Measurements from ENCODE around the gene MSX1. TPM values are rescaled to one million over a fixed set of nuclear protein-coding genes. Genes with fewer than 3 reads are reported as not detected.
A peak's percentile ranks its signal among the peaks of the same experiment; 100 is the strongest.
"Not testable (repeated sequence)": the region's sequence is repeated elsewhere in the genome, so short reads cannot be mapped to it uniquely, and the experiment has no call there.

MSX1 gene
- not detected for polyA plus RNA-seq (ENCODE audit: low read depth in 6 of 6)

DNA sequence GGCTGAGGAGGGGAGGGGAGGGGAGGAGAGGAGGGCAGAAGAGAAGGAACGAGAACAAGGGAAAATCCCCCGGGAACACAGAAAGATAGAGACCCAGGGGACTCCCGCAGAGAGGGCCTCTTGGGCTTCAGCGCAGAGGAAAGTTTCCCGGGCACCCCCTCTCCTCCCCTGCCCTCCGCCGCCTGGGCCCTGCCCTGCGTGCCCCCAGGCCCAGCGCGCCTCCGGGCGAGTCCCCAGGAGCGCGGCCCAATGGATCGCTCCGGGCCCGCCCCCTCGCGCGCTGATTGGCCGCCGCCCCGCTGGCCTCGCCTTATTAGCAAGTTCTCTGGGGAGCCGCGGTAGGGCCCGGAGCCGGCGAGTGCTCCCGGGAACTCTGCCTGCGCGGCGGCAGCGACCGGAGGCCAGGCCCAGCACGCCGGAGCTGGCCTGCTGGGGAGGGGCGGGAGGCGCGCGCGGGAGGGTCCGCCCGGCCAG, at the start of gene MSX1:
TSS of gene MSX1 (plus strand) at position 341 of the 474 bp plus-strand sequence. CDS start 235 bp downstream, outside the sequence.
- no peak for DNase-seq

DNA sequence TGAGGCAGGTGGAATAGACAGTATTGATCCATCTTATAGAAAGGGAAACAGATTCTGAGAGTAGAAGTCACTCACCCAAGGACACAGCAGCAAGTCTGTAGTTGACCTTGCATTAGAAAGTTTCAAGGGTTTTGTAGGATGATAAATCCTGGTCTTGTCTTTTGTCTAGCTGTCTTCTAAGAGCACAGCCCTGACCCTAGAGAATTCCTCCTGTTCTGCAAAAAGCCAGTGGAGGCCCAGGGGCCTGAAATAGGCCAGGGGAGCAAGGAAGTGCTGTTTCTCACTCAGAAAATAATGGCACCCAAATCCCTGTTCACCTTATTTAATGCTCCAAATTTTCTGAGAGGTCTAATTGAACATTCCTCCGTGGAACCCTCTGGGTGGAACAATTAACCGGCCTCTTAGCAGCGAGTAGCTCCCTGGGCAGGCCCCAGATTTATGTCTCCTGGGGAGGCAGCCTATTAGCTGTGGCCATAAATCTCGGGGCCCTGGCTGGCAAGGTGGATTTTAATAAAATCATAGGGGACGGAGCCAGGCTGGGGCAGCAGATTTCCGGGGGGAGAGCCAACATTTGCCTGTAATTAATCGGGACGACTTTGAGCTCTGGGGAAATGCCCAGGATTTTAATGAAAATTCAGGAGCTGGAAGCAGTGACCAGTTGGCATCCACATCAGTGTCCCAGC, 49.2 kb upstream of the MSX1 start:
- peaks cover 10 to 22% (median 13%) of the 10 kb centered on the region in 3 donors for H3K27me3 Mint-ChIP-seq
- no peak overlapping the region for H3K27ac Mint-ChIP-seq
- H3K36me3 Mint-ChIP-seq, result peaks cover 11 to 14% of the 10 kb centered on the region in 2 donors
- H3K4me1 Mint-ChIP-seq, result peaks cover 3 to 12% (median 8%) of the 10 kb centered on the region in 3 donors
- H3K9me3 Mint-ChIP-seq, result peaks cover 3 to 45% (median 12%) of the 10 kb centered on the region in 7 donors
- H3K4me3 Mint-ChIP-seq, result no peak overlapping the region
- ATAC-seq (ENCODE audit: low read depth in 2 of 2) (no peak), DNase-seq (no peak)

More for the DNA sequence above, at the start of gene MSX1:
- Mint-ChIP-seq H3K27me3 (peaks cover 57 to 78% (median 62%) of the 10 kb centered on the region in 3 donors), H3K9me3 (peaks cover 4 to 49% (median 17%) of the 10 kb centered on the region in 7 donors), H3K4me3 (peak within 1 kb of the TSS; percentile 80 to 94 (median 88)), H3K27ac (peak within 1 kb of the TSS in 5 of 6 donors; percentile 76 to 94 (median 90)), H3K4me1 (peaks cover 26 to 45% (median 38%) of the 10 kb centered on the region in 3 donors), H3K36me3 (peaks cover 0 to 21% of the 10 kb centered on the region in 2 donors)
- ATAC-seq (ENCODE audit: low read depth in 2 of 2), result peak; percentile 59 to 66

DNA sequence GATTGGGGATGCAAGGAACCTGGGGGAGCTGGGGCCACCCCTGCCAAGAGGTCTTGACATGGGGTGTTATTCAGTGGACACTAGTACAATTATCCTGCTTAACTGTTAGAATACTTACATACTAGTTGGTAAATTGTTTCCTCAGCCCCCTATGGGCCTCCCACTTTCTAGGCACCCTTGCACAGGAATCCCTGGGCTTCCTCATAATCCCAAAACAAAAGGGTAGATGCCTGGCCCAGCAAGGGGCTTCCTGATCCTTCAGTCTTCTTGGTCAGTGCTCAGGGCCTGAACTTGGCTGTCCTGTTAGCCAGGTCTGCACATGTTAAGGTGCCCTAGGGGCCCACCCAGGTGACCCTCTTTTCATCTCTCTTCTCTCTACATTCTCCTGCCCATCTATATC, 48.7 kb upstream of the MSX1 start:
- no peak overlapping the region for H3K4me3 Mint-ChIP-seq
- H3K9me3 Mint-ChIP-seq, result peaks cover 5 to 50% (median 15%) of the 10 kb centered on the region in 7 donors
- peaks cover 0 to 12% (median 8%) of the 10 kb centered on the region in 3 donors for H3K4me1 Mint-ChIP-seq
- ATAC-seq (ENCODE audit: low read depth in 2 of 2) (no peak), DNase-seq (no peak)
- peaks cover 10 to 22% (median 13%) of the 10 kb centered on the region in 3 donors for H3K27me3 Mint-ChIP-seq
- H3K36me3 Mint-ChIP-seq, result peaks cover 11 to 14% of the 10 kb centered on the region in 2 donors
- no peak overlapping the region for H3K27ac Mint-ChIP-seq

DNA sequence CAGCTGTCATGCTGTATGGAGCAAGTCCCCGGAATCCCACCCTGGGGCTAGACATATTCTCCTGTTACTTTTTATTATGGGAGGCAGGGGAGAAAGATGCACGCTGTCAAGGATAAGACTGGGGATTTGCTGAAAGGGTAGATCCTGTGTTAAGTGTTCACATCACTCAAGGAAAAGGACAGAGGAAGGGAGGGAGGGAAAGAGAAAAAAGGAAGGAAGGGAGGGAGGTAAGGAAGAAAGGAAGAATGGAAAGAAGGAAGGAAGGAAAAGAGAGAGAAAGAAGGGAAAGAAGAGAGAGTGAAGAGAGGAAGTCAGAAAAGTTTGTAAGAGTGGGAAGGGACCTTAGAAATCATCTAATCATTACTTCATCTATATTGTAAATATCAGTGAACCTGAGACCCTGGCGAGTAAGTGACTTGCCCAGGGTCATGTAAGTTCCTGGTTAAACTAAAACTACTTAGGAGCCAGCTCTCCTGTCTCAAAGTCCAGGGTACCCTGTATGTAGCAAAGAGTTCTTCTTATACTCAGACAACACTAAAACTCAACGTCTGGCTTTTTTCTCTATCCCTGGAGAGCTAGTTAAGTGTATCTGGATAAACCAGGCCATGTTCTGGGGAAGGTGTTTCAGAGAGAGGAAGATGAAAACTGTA, 47.2 kb upstream of the MSX1 start:
- no peak for ATAC-seq (ENCODE audit: low read depth in 2 of 2)
- Mint-ChIP-seq H3K36me3 (peaks cover 11 to 20% of the 10 kb centered on the region in 2 donors), H3K9me3 (peaks cover 7 to 65% (median 28%) of the 10 kb centered on the region in 7 donors), H3K27ac (no peak overlapping the region), H3K4me3 (no peak overlapping the region), H3K4me1 (peaks cover 0 to 12% (median 8%) of the 10 kb centered on the region in 3 donors), H3K27me3 (peaks cover 10 to 22% (median 13%) of the 10 kb centered on the region in 3 donors)
- no peak for DNase-seq

DNA sequence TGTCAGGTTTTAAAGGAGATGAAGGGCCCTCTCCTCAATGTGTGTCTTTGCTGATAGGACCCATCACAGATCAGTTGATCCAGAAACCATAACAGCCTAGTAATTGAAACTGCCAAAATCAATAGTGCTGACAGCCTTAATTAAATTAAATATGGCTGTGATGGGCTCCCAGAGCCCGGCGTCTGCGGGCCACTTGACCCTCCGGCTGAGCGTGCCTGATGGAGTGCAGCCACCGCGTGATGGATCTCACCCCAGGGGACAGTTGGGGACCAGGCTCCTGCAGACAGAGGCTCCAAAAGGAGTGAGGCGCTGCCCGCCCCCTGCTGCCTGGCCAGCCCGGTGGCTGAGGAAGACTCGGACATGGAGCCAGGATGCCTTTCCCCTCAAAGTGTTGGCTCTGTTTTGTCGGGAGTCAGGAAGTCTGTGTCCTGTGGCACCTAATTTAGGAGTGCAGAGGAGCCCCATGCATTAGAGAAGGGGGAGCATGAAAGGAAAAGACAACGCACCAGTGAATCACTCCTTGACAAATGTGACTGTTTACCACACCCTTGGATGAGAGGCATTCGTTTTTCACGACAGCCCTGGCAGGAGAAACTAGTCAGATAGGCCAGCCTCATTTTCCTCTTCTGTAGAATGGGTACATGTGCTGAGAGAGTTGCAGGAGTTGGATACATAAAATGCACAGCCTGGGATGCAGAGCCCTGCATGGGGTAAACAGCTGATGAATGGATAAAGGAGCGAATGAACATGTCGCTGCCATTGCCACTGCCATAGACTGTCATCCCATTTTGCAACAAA, 40.9 kb upstream of the MSX1 start:
- H3K9me3 Mint-ChIP-seq, result peaks cover 13 to 59% (median 32%) of the 10 kb centered on the region in 7 donors
- peaks cover 4 to 11% (median 8%) of the 10 kb centered on the region in 3 donors for H3K27me3 Mint-ChIP-seq
- H3K4me1 Mint-ChIP-seq, result peaks cover 0 to 7% (median 5%) of the 10 kb centered on the region in 3 donors

DNA sequence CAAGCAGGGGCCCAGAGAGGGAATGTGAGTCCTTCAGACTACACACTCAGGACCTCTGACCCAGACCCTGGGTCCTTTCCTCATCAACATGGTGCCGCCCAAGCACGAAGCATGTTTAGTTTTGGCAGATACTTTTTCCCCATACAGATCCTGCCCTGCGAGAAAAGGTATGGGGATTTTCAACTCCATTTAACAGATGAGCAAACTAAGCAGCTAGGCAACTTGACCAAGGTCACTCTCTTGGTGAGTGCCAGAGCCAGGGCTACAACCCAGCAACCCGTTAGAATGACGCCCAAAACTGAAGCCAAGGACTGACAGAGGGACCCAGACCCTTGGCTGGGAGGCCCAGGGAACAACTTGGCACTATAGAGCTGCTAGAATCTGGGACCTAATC, 40.3 kb upstream of the MSX1 start:
- Mint-ChIP-seq H3K36me3 (peaks cover 10 to 18% of the 10 kb centered on the region in 2 donors), H3K9me3 (peaks cover 13 to 55% (median 34%) of the 10 kb centered on the region in 7 donors), H3K27me3 (peaks cover 4 to 8% (median 7%) of the 10 kb centered on the region in 3 donors), H3K27ac (no peak overlapping the region), H3K4me1 (peaks cover 0 to under 1% (median 0%) of the 10 kb centered on the region in 3 donors), H3K4me3 (no peak overlapping the region)
- DNase-seq, result no peak
- ATAC-seq (ENCODE audit: low read depth in 2 of 2), result no peak

More for the DNA sequence above, 40.9 kb upstream of the MSX1 start:
- Mint-ChIP-seq H3K27ac (no peak overlapping the region), H3K36me3 (peaks cover 10 to 18% of the 10 kb centered on the region in 2 donors), H3K4me3 (no peak overlapping the region)
- ATAC-seq (ENCODE audit: low read depth in 2 of 2) (no peak), DNase-seq (no peak)

DNA sequence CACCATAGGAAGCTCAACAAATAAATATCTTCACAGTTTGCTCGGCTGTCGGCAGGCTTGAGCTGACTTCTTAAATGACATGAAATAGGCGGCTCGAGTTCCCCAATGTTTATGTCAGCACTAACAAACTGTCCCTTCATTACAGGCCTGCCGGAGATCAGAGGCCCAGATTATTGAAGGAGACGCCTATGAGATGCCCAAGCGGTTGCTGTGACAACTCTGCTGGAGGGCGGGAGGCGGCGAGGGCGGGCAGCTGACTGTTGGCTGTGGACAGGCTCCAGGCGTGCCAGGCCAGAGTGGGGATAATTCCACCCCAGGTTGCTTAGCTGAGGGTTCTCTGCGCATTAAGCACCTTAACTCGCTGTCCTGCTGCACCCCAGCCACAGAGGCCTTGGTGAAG, 39.2 kb upstream of the MSX1 start:
- no peak for ATAC-seq (ENCODE audit: low read depth in 2 of 2)
- H3K9me3 Mint-ChIP-seq, result peaks cover 20 to 58% (median 37%) of the 10 kb centered on the region in 7 donors
- DNase-seq, result no peak
- no peak overlapping the region for H3K27ac Mint-ChIP-seq
- H3K4me1 Mint-ChIP-seq, result no peaks in the 10 kb centered on the region
- H3K36me3 Mint-ChIP-seq, result peaks cover 15 to 25% of the 10 kb centered on the region in 2 donors
- peaks cover 4 to 16% (median 8%) of the 10 kb centered on the region in 3 donors for H3K27me3 Mint-ChIP-seq
- H3K4me3 Mint-ChIP-seq, result no peak overlapping the region

DNA sequence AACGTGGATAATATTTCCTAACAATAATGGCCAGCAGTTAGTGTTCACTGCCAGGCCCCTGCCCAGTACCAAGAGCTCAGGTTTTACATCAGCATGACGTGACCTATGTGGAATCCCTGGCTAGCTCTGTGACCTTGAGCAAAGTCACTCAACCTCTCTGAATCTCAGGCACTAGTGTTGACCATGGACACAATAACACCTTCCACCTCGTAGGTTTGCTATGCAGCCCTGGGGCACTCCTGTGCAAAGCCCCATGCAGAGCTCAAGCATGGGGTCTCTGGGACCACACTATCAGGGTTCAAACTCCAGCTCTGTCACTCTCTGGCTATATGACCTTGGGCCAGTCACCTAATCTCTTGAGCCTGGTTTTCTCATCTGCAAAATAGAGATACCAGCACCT, 38.7 kb upstream of the MSX1 start:
- H3K4me1 Mint-ChIP-seq, result no peaks in the 10 kb centered on the region
- peaks cover 15 to 29% of the 10 kb centered on the region in 2 donors for H3K36me3 Mint-ChIP-seq
- H3K27me3 Mint-ChIP-seq, result peaks cover 5 to 19% (median 8%) of the 10 kb centered on the region in 3 donors
- peaks cover 20 to 58% (median 38%) of the 10 kb centered on the region in 7 donors for H3K9me3 Mint-ChIP-seq
- DNase-seq (no peak), ATAC-seq (ENCODE audit: low read depth in 2 of 2) (no peak)
- no peak overlapping the region for H3K27ac Mint-ChIP-seq
- H3K4me3 Mint-ChIP-seq, result no peak overlapping the region

DNA sequence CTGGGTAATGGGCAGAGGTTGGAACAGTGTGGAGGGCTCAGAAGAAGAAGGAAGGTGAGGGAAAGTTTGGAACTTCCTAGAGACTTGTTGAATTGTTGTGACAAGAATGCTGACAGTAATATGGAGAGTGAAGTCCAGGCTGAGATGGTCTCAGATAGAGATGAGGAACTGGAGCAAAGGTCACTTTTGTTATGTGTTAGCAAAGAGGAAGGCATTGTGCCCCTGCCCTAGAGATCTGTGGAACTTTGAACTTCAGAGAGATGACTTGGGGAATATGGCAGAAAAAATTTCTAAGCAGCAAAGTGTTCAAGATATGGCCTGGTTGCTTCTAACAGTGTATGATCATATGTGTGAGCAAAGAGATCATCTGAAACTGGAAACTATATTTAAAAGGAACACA, 37.9 kb upstream of the MSX1 start:
- H3K36me3 Mint-ChIP-seq, result peaks cover 15 to 35% of the 10 kb centered on the region in 2 donors
- peaks cover 8 to 24% (median 10%) of the 10 kb centered on the region in 3 donors for H3K27me3 Mint-ChIP-seq
- peaks cover 24 to 55% (median 41%) of the 10 kb centered on the region in 7 donors for H3K9me3 Mint-ChIP-seq
- ATAC-seq (ENCODE audit: low read depth in 2 of 2) (no peak), DNase-seq (no peak)
- H3K27ac Mint-ChIP-seq, result no peak overlapping the region
- no peak overlapping the region for H3K4me3 Mint-ChIP-seq
- H3K4me1 Mint-ChIP-seq, result no peaks in the 10 kb centered on the region

DNA sequence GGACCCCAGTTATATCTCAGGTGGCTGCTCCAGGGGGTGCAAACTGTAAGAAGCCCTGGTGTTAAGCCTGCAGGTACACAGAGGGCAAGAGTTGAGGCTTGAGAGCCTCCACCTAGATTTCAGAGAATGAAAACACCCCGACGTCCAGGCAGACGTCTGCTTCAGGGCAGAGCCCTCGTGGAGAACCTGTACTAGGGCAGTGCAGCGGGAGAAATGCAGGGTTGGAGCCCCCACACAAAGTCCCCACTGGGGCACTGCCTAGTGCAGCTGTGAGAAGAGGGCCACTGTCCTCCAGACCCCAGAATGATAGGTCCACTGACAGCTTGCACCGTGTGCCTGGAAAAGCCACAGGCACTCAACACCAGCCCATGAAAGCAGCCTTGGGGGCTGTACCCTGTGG, 37.2 kb upstream of the MSX1 start:
- not testable (repeated sequence) for H3K4me1 Mint-ChIP-seq; H3K27ac Mint-ChIP-seq; ATAC-seq (ENCODE audit: low read depth in 2 of 2); DNase-seq; H3K4me3 Mint-ChIP-seq
- Mint-ChIP-seq H3K36me3 (peaks cover 15 to 29% of the 10 kb centered on the region in 2 donors), H3K9me3 (peaks cover 21 to 48% (median 34%) of the 10 kb centered on the region in 7 donors), H3K27me3 (peaks cover 10 to 29% (median 11%) of the 10 kb centered on the region in 3 donors)

DNA sequence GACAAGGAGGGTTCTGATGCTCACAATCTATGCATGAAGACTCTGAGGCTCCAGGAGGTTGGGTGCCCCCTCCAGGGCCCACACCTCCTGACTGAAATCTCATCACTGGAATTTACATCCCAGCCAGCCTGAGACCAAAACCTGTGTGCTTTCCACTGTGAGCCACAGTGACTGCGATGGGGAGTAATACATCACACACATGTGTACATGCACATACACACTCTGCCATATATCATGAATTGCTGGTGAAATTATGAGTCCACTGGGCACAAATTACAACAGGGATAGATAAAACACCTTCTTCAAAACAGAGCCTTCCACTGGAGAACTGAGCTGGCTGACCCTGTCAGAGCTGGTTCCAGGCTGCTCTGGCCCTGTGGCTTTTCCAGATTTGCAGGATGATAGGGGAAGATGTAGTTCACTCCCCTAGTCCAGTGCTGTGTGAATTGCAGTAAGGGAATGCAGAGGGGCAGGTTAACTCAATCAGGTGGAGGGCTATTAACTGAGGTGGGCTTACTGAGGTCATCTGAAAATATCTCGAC, 35.8 kb upstream of the MSX1 start:
- Mint-ChIP-seq H3K4me1 (no peaks in the 10 kb centered on the region), H3K27me3 (peaks cover 15 to 43% (median 25%) of the 10 kb centered on the region in 3 donors), H3K9me3 (peaks cover 17 to 42% (median 28%) of the 10 kb centered on the region in 7 donors), H3K4me3 (no peak overlapping the region), H3K27ac (no peak overlapping the region), H3K36me3 (peaks cover 15 to 25% of the 10 kb centered on the region in 2 donors)
- no peak for ATAC-seq (ENCODE audit: low read depth in 2 of 2)
- no peak for DNase-seq

DNA sequence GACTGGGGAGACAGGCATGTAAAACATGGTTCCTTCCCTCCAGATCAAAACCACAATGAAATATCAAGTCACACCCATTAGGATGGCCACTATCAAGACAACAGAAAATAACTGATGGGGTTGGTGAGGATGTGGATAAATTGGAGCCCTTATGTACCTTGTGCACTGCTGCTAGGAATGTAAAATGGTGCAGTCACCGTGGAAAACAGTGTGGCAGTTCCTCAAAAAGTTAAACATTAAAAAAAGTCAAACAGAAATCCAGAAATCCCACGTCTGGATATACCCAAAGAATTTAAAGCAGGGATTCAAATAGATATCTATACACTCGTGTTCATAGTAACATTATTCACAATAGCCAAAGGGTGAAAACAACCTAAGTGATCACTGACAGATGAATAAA, 35.2 kb upstream of the MSX1 start:
- no peak overlapping the region for H3K27ac Mint-ChIP-seq
- H3K4me3 Mint-ChIP-seq, result no peak overlapping the region
- H3K9me3 Mint-ChIP-seq, result peaks cover 17 to 42% (median 28%) of the 10 kb centered on the region in 7 donors
- peaks cover 15 to 25% of the 10 kb centered on the region in 2 donors for H3K36me3 Mint-ChIP-seq
- ATAC-seq (ENCODE audit: low read depth in 2 of 2) (no peak), DNase-seq (no peak)
- H3K4me1 Mint-ChIP-seq, result no peaks in the 10 kb centered on the region
- H3K27me3 Mint-ChIP-seq, result peaks cover 19 to 48% (median 30%) of the 10 kb centered on the region in 3 donors

Data from naive B cell (primary cell).